ENCODE measurements around the gene FOXN1. TPM values are rescaled to one million over a fixed set of nuclear protein-coding genes. Genes with fewer than 3 reads are reported as not detected.

Gene FOXN1
- total and polyA plus RNA-seq, 8 donors: 0.43 to 9.3 (median 2.4) TPM; not detected in 5

DNA sequence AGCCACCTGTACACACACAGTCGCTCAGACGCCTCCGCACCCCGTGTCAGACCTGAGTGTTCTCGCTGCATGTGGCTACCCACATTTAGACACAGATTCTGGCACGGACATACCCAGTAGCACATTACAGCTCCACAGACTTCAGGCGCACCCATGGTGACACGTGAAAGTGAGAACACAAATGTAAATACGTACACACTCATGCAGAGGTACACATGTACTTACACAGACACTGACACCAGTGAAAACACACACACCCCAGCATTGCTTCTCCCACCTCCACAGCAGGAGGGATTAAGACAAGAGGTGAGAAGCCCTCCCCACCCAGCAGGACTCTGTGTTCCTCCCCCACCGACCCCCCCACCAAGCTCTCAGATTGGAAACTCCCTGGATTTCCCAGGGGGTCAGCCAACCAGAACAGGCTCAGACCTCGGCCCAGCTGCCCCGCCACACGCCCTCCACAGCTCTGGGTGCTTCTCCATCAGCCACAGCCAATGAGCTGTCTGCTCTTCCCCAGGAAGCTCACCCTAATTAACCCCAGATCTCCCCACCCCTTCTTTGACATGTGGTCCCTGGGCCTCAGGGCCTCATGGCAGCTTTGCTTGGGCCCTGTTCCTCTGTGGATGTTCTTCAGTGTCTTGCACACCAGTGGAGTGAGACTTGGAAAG is 5.3 kb upstream of the FOXN1 start:
- no peak for DNase-seq
- intact Hi-C loops (cut with DNase I; ENCODE audit: low total_unique reads): no loop called here
- H3K4me1 ChIP-seq: peaks cover 0 to 27% (median 10%) of the 10 kb centered on the region in 4 donors
- H3K27me3 ChIP-seq: peaks cover 0 to 18% (median 6%) of the 10 kb centered on the region in 3 donors
- H3K9me3 ChIP-seq: no peaks in the 10 kb centered on the region
- TF ChIP-seq EP300 (IDR thresholded peaks at IDR 0.05): no peak
- no peak for TF ChIP-seq POLR2AphosphoS5 (IDR thresholded peaks at IDR 0.05)
- TF ChIP-seq, protein P1, sequence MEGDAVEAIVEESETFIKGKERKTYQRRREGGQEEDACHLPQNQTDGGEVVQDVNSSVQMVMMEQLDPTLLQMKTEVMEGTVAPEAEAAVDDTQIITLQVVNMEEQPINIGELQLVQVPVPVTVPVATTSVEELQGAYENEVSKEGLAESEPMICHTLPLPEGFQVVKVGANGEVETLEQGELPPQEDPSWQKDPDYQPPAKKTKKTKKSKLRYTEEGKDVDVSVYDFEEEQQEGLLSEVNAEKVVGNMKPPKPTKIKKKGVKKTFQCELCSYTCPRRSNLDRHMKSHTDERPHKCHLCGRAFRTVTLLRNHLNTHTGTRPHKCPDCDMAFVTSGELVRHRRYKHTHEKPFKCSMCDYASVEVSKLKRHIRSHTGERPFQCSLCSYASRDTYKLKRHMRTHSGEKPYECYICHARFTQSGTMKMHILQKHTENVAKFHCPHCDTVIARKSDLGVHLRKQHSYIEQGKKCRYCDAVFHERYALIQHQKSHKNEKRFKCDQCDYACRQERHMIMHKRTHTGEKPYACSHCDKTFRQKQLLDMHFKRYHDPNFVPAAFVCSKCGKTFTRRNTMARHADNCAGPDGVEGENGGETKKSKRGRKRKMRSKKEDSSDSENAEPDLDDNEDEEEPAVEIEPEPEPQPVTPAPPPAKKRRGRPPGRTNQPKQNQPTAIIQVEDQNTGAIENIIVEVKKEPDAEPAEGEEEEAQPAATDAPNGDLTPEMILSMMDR (IDR thresholded peaks at IDR 0.05): no peak
- TF ChIP-seq POLR2A (IDR thresholded peaks at IDR 0.05): no peak
- 63 to 65% (median 64%) methylated on average over 12 to 13 of the region's 13 CpGs for WGBS, 5 donors
- H3K4me3 ChIP-seq: no peak overlapping the region
- no peaks in the 10 kb centered on the region for H3K36me3 ChIP-seq
- H3K27ac ChIP-seq: no peak overlapping the region

DNA sequence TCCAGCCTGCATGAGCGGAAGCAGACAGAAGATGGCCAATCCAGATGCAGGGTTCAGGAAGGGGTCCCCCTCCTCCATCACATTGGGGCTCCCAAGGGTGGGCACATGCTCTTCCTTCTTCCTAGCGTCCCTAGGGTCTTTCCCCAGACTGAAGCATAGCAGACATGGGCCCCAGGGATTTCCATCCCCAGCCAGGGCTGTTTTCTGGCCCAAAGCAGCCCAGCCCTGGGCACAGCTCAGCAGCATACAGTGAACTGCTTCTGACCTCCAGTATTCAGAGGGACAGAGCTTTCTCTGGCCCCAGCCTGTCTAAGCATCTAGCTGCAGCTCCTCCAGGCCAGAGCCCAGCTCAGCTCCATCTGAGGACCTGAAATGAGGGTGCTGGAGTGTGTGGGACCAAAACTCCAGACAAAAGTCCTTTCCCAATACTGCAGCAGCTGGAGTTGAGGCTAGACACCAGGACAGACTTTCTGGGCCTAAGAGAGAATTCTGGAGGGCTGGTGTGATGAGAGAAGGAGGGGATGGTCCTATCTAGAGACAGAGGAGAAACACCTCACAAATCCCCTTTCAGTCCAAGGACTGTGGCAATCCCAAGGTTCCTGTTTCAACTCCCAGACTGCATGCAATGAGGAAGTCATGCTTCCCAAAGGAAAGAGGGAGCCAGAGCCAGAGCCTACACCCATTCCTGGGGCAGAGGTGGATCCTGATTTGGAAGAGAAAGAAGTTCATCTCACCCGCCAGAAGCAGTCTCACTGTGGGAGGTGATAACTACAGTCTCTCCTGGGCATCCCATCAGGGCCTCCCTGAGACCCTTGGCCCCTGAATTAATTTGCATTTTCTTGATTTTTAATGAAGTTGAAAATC is 4.5 kb upstream of the FOXN1 start:
- TF ChIP-seq POLR2A (IDR thresholded peaks at IDR 0.05): no peak
- no peak for TF ChIP-seq POLR2AphosphoS5 (IDR thresholded peaks at IDR 0.05)
- TF ChIP-seq EP300 (IDR thresholded peaks at IDR 0.05): no peak
- TF ChIP-seq, protein P1 (IDR thresholded peaks at IDR 0.05): no peak
- intact Hi-C loops (cut with DNase I; ENCODE audit: low total_unique reads): no loop called here
- no peak overlapping the region for H3K4me3 ChIP-seq
- no peak overlapping the region for H3K27ac ChIP-seq
- no peaks in the 10 kb centered on the region for H3K9me3 ChIP-seq
- H3K36me3 ChIP-seq: no peaks in the 10 kb centered on the region
- no peak for DNase-seq
- H3K27me3 ChIP-seq: peaks cover 0 to 25% (median 10%) of the 10 kb centered on the region in 3 donors
- 74 to 85% (median 77%) methylated on average over 1 to 3 of the region's 3 CpGs for WGBS, 5 donors
- peaks cover 0 to 27% (median 10%) of the 10 kb centered on the region in 4 donors for H3K4me1 ChIP-seq

DNA sequence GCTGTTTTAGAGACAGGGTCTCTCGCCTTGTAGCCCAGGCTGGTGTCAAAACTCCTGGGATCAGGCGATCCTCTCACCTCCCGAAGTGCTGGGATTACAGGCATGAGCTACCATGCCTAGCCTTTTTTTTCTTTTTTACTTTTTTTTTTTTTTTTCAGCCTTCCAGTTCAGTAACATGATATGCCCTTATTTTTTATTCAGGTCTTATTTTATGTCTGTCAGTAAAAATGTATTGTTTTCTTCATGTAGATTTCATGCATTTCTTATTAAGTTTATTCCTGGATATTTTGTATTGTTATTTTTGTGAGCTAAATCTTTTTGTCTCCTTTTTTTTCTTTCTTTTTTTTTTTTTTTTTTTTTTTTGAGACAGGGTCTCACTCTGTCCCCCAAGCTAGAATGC is 2.7 kb upstream of the FOXN1 start:
- no peaks in the 10 kb centered on the region for H3K9me3 ChIP-seq
- H3K27me3 ChIP-seq: peaks cover 7 to 37% (median 22%) of the 10 kb centered on the region in 3 donors
- TF ChIP-seq, protein P1 (IDR thresholded peaks at IDR 0.05): no peak
- TF ChIP-seq POLR2A (IDR thresholded peaks at IDR 0.05): no peak
- no peak for TF ChIP-seq EP300 (IDR thresholded peaks at IDR 0.05)
- no peak for TF ChIP-seq POLR2AphosphoS5 (IDR thresholded peaks at IDR 0.05)
- H3K4me3 ChIP-seq: no peak overlapping the region
- H3K4me1 ChIP-seq: peaks cover 0 to 28% (median 14%) of the 10 kb centered on the region in 4 donors
- H3K36me3 ChIP-seq: no peaks in the 10 kb centered on the region
- intact Hi-C loops (cut with DNase I; ENCODE audit: low total_unique reads): no loop called here
- 74 to 82% (median 80%) methylated on average over 3 of the region's 3 CpGs for WGBS, 5 donors
- H3K27ac ChIP-seq: no peak overlapping the region
- no peak for DNase-seq

DNA sequence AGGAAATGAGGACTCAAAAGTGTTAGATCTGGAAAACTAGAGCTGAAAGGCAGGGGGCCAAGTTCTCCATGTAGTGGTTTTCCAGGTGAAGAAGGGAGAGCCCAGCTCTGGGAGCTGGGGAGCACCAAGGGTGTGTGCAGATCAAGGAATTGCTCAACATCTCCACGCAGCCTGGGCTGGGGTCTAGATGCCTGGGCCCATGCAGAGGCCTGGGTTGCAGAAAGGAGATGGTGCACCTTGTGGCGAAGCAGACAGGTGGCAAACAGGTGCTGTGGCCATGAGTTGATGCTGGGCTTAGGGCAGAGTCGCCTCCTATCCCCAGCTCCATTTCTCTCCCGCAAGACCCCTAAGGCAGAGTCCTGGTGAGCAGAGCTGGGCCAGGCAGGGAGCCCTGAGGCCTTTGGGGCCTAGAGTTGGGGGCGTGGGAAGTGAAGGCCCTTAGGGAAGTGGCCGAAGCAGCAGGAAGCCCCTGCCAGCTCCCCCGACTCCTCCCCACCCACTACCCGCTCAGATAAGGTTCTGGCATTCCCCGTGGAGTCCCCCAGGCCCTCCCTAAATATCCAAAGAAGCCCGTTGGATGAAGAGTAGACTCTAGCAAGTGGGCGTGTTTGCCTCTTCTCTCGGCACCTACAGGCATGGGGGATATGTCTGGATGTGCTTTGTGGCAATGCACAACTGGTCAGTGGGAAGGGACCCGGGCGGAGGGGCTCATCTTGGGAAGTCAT is 777 bp downstream of the FOXN1 start:
- Histone ChIP-seq H3K4me3 (no peak overlapping the region), H3K36me3 (no peaks in the 10 kb centered on the region), H3K27ac (no peak overlapping the region), H3K4me1 (peaks cover 0 to 13% (median 3%) of the 10 kb centered on the region in 4 donors), H3K9me3 (no peaks in the 10 kb centered on the region), H3K27me3 (peaks cover 8 to 72% (median 42%) of the 10 kb centered on the region in 3 donors)
- DNase-seq: no peak
- WGBS, 5 donors: 75 to 89% (median 81%) methylated on average over 13 to 14 of the region's 14 CpGs
- TF ChIP-seq EP300 (IDR thresholded peaks at IDR 0.05) (no peak), POLR2AphosphoS5 (IDR thresholded peaks at IDR 0.05) (no peak), POLR2A (IDR thresholded peaks at IDR 0.05) (no peak)
- TF ChIP-seq, protein P1 (IDR thresholded peaks at IDR 0.05): no peak
- intact Hi-C loops (cut with DNase I; ENCODE audit: low total_unique reads): no loop called here

Data from stomach (tissue), 9 donors.